22Rv1 (cell line): Measurements from ENCODE around the gene NID2.

ENCODE experiments used
- ZFX ChIP-seq: fragments of 450-650 bp; IDR thresholded peaks from 2 replicates; pipeline ENCODE4 v1.6.1; 2017; ENCODE audit warnings: antibody characterized with exemption, borderline replicate concordance
- TF ChIP-seq, protein P1 (sequence below): fragments of 450-650 bp; IDR thresholded peaks from 2 replicates; pipeline ENCODE4 v1.5.1; 2017; ENCODE audit warnings: mild to moderate bottlenecking

DNA sequence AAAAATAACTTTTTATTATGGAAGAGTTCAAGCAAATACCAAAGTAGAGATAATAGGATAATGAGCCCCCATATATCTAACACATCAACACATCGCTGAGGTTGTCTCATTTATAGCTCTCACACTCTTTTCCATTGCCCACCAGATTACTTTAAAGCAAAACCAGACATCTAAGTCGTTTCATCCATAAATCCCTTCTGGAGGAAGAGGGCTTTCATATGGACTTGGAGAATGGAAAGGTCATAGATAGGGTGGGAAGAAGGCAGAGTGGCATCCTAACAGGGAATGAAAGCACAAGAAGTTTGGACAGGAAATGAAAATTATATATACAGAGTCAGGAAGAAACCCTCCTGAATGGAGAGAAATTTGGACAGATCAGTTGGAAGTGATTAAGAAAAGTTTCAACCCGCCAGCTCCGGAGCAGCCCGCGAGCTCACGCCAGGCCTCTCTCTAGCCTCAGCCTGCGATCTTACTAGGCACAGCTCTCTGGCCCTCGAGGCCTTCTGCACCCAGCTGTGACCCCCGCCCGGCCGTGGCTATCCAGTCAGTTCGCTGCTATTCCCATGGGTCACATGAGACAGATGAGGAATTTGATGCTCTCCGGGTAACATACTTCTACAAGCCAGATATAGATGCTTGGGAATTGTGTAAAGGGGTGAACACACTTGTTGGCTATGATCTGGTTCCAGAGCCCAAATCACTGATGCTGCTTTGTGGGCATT lies 48.4 kb upstream of the NID2 start:
- TF ChIP-seq, protein P1, sequence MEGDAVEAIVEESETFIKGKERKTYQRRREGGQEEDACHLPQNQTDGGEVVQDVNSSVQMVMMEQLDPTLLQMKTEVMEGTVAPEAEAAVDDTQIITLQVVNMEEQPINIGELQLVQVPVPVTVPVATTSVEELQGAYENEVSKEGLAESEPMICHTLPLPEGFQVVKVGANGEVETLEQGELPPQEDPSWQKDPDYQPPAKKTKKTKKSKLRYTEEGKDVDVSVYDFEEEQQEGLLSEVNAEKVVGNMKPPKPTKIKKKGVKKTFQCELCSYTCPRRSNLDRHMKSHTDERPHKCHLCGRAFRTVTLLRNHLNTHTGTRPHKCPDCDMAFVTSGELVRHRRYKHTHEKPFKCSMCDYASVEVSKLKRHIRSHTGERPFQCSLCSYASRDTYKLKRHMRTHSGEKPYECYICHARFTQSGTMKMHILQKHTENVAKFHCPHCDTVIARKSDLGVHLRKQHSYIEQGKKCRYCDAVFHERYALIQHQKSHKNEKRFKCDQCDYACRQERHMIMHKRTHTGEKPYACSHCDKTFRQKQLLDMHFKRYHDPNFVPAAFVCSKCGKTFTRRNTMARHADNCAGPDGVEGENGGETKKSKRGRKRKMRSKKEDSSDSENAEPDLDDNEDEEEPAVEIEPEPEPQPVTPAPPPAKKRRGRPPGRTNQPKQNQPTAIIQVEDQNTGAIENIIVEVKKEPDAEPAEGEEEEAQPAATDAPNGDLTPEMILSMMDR = no peak
- no peak for TF ChIP-seq ZFX
